H1 (cell line): ENCODE data around the gene TPPP.

ENCODE experiments used
- POLR2A ChIP-seq, 2 experiments: IDR thresholded peaks; 1 replicate in 1 of 2; 2 replicates in 1 of 2; pipeline ENCODE4 v1.6.1; 2011; ENCODE audit warnings: low read depth in 2 of 2, low read length in 2 of 2, mild to moderate bottlenecking in 2 of 2; ENCODE audit errors: control extremely low read depth in 1 of 2
- POLR2AphosphoS5 ChIP-seq: IDR thresholded peaks from 2 replicates; pipeline ENCODE4 v1.6.1; 2011; ENCODE audit warnings: low read depth, low read length
- RAD21 ChIP-seq, 2 experiments: IDR thresholded peaks in 1 of 2; conservative IDR thresholded peaks in 1 of 2; 2 replicates each; pipeline ENCODE4 v1.6.1; 2011; ENCODE audit warnings: low read depth in 2 of 2, low read length in 2 of 2, improper control_type of control experiment in 1 of 2, inconsistent platforms in 1 of 2, mild to moderate bottlenecking in 1 of 2, moderate library complexity in 1 of 2
- SRF ChIP-seq: IDR thresholded peaks from 2 replicates; pipeline ENCODE4 v1.6.1; 2011; ENCODE audit warnings: mild to moderate bottlenecking, low read depth, low read length, moderate library complexity
- TEAD4 ChIP-seq: IDR thresholded peaks from 2 replicates; pipeline ENCODE4 v1.6.1; 2012; ENCODE audit warnings: low read depth, low read length, inconsistent platforms, mixed read lengths
- TF ChIP-seq, protein P1 (sequence below), 3 experiments: IDR thresholded peaks; 1 replicate in 2 of 3; 2 replicates in 1 of 3; pipeline versions ENCODE4 v1.5.1 to v1.6.1; 2011; ENCODE audit warnings: low read length in 3 of 3, mild to moderate bottlenecking in 3 of 3, inconsistent platforms in 2 of 3, low read depth in 1 of 3, moderate library complexity in 1 of 3; ENCODE audit not compliant: insufficient read depth in 1 of 3; ENCODE audit errors: control extremely low read depth in 1 of 3

DNA sequence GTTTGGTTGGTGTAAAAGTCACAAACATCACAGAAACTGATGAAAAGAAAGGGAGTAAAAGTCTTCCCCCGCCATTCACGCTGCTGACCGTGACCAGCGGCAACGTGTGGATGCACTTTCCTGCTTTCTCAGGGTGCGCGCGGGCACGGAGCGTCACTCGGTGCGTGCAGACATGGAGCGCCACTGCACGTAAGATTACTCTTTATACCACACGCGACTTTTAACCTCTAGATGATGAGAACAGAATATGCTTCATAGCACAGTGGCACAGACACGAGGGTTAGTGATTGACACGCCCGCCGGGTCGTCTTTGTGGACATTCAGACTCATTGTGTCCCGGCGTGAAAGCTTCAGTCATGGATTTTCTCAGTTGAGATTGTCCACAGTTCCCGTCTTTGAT lies 65.3 kb downstream of the TPPP start:
- TF ChIP-seq SRF (no peak), POLR2A (IDR thresholded peaks at IDR 0.05; ENCODE audit: control extremely low read depth in 1 of 2, low read depth in 2 of 2, low read length in 2 of 2) (no peak), RAD21 (IDR thresholded peaks at IDR 0.05 in 1 of 2, conservative IDR thresholded peaks at IDR 0.05 in 1 of 2; ENCODE audit: low read depth in 2 of 2, low read length in 2 of 2) (no peak), TEAD4 (no peak), POLR2AphosphoS5 (no peak)
- TF ChIP-seq, protein P1, sequence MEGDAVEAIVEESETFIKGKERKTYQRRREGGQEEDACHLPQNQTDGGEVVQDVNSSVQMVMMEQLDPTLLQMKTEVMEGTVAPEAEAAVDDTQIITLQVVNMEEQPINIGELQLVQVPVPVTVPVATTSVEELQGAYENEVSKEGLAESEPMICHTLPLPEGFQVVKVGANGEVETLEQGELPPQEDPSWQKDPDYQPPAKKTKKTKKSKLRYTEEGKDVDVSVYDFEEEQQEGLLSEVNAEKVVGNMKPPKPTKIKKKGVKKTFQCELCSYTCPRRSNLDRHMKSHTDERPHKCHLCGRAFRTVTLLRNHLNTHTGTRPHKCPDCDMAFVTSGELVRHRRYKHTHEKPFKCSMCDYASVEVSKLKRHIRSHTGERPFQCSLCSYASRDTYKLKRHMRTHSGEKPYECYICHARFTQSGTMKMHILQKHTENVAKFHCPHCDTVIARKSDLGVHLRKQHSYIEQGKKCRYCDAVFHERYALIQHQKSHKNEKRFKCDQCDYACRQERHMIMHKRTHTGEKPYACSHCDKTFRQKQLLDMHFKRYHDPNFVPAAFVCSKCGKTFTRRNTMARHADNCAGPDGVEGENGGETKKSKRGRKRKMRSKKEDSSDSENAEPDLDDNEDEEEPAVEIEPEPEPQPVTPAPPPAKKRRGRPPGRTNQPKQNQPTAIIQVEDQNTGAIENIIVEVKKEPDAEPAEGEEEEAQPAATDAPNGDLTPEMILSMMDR (IDR thresholded peaks at IDR 0.05; ENCODE audit: control extremely low read depth in 1 of 3, insufficient read depth in 1 of 3, low read depth in 1 of 3, low read length in 3 of 3): no peak
